ENCODE measurements around the gene KPNA2. TPM values are rescaled to one million over a fixed set of nuclear protein-coding genes. Genes with fewer than 3 reads are reported as not detected.

Gene KPNA2
- total and polyA plus RNA-seq, 9 of the 15 experiments (the other 6 are each of a cell fraction or from before 2014, with no cell fraction given) = 132 to 984 (median 241) TPM

GRCh38 chr17:68036304-68037147 is 991 bp downstream of the KPNA2 start (continued):
- TF ChIP-seq ATF3 (IDR thresholded peaks at IDR 0.05) (peak; percentile 91), ATF3 (CRISPR knock-in tag; conservative IDR thresholded peaks at IDR 0.05) (no peak), CHAMP1 (IDR thresholded peaks at IDR 0.05) (no peak), DPF2 (IDR thresholded peaks at IDR 0.05) (no peak), ZNF395 (CRISPR knock-in tag; IDR thresholded peaks at IDR 0.05) (no peak), POU5F1 (IDR thresholded peaks at IDR 0.05; ENCODE audit: borderline replicate concordance, low read depth, low read length, partially characterized antibody) (no peak), HIVEP1 (CRISPR knock-in tag; IDR thresholded peaks at IDR 0.05) (no peak), PKNOX1 (IDR thresholded peaks at IDR 0.05) (peak; percentile 24), JUND (IDR thresholded peaks at IDR 0.05; ENCODE audit: borderline replicate concordance, low read depth, low read length) (peak; percentile 65; the same call in 1 of the 2 replicates), JUND (tag; IDR thresholded peaks at IDR 0.05; ENCODE audit: borderline replicate concordance, low read depth, low read length) (peak; percentile 60; the same call in 2 of the 3 replicates), MTA3 (IDR thresholded peaks at IDR 0.05; ENCODE audit: borderline replicate concordance) (peak; percentile 55; the same call in 1 of the 2 replicates), ZNF76 (CRISPR knock-in tag; IDR thresholded peaks at IDR 0.05; ENCODE audit: borderline replicate concordance) (no peak), SMARCE1 (IDR thresholded peaks at IDR 0.05) (0 out of 2 replicates have a peak, but pooled peaks have one; percentile 1), PHF20 (IDR thresholded peaks at IDR 0.05; ENCODE audit: partially characterized antibody) (no peak), POLR2G (IDR thresholded peaks at IDR 0.05; ENCODE audit: low read depth, low read length) (no peak), ATF7 (IDR thresholded peaks at IDR 0.05) (peak; percentile 84; the same call in 1 of the 2 replicates), ZKSCAN1 (IDR thresholded peaks at IDR 0.05; ENCODE audit: low read depth, low read length) (no peak), POLR3A (IDR thresholded peaks at IDR 0.05; ENCODE audit: borderline replicate concordance, extremely low read depth, insufficient read depth, insufficient read length) (no peak), ATF1 (CRISPR knock-in tag; IDR thresholded peaks at IDR 0.05) (no peak), ATF1 (tag; IDR thresholded peaks at IDR 0.05) (peak; percentile 63), EWSR1 (IDR thresholded peaks at IDR 0.05; ENCODE audit: borderline replicate concordance, low read depth, partially characterized antibody) (peak; percentile 45)

Measured in K562 (cell line).